Measurements from ENCODE around the gene AK8. TPM values are rescaled to one million over a fixed set of nuclear protein-coding genes. Genes with fewer than 3 reads are reported as not detected.

The AK8 gene
- total RNA-seq, 2 experiments from 2014 or later, result 0.27 TPM; not detected in 1

DNA sequence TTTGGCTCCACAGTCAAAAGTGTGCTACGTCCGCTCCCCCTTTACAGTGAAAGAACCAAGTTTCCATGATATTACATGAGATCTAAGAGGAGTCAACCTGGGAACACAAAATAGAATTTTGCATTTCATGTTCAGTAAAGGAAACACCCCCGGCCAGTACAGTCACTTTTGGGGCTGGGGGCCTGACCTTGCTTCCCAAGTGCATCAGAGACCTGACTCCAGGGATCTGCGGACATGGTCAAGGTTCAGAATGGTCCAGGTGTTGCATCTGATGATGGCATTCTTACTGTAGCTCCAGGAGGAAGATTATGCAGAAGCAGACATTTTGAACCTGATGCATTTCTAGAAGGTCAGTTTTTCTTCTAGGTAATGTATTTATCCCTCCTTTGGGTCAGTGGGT is 39.8 kb downstream of the AK8 start:
- H2AFZ ChIP-seq (ENCODE audit: low read length), result no peak overlapping the region
- DNase-seq (ENCODE audit: low spot score), result no peak
- H3K4me1 ChIP-seq (ENCODE audit: insufficient read depth, low read length, poor library complexity, severe bottlenecking), result no peaks in the 10 kb centered on the region
- no peak overlapping the region for H3K4me2 ChIP-seq (ENCODE audit: low read length)
- intact Hi-C loops (cut with micrococcal nuclease; ENCODE audit: unreplicated experiment), result no loop called here
- H3K9me3 ChIP-seq (ENCODE audit: low read length), result no peaks in the 10 kb centered on the region
- CTCF ChIA-PET (ENCODE audit: unreplicated experiment), result no interaction called here
- H3K4me3 ChIP-seq (ENCODE audit: low read depth, low read length, poor library complexity, severe bottlenecking), result no peak overlapping the region
- H3K79me2 ChIP-seq (ENCODE audit: insufficient read depth, low read depth, low read length), result no peaks in the 10 kb centered on the region
- TF ChIP-seq, protein P1, sequence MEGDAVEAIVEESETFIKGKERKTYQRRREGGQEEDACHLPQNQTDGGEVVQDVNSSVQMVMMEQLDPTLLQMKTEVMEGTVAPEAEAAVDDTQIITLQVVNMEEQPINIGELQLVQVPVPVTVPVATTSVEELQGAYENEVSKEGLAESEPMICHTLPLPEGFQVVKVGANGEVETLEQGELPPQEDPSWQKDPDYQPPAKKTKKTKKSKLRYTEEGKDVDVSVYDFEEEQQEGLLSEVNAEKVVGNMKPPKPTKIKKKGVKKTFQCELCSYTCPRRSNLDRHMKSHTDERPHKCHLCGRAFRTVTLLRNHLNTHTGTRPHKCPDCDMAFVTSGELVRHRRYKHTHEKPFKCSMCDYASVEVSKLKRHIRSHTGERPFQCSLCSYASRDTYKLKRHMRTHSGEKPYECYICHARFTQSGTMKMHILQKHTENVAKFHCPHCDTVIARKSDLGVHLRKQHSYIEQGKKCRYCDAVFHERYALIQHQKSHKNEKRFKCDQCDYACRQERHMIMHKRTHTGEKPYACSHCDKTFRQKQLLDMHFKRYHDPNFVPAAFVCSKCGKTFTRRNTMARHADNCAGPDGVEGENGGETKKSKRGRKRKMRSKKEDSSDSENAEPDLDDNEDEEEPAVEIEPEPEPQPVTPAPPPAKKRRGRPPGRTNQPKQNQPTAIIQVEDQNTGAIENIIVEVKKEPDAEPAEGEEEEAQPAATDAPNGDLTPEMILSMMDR (conservative IDR thresholded peaks at IDR 0.05; ENCODE audit: low read length), result no peak
- no peak for TF ChIP-seq EZH2phosphoT487 (IDR thresholded peaks at IDR 0.05; ENCODE audit: borderline replicate concordance, low read depth, low read length)
- no peaks in the 10 kb centered on the region for H4K20me1 ChIP-seq (ENCODE audit: insufficient read depth, low read length)
- no peaks in the 10 kb centered on the region for H3K36me3 ChIP-seq (ENCODE audit: insufficient read depth, low read length)
- POLR2A ChIA-PET, result no interaction called here
- BruUV-seq (replicated peaks), result no TSS peak
- no peaks in the 10 kb centered on the region for H3K9me2 ChIP-seq (ENCODE audit: insufficient read depth, low read length)
- no peak overlapping the region for H3K27ac ChIP-seq (ENCODE audit: low read depth, low read length, poor library complexity, severe bottlenecking)

DNA sequence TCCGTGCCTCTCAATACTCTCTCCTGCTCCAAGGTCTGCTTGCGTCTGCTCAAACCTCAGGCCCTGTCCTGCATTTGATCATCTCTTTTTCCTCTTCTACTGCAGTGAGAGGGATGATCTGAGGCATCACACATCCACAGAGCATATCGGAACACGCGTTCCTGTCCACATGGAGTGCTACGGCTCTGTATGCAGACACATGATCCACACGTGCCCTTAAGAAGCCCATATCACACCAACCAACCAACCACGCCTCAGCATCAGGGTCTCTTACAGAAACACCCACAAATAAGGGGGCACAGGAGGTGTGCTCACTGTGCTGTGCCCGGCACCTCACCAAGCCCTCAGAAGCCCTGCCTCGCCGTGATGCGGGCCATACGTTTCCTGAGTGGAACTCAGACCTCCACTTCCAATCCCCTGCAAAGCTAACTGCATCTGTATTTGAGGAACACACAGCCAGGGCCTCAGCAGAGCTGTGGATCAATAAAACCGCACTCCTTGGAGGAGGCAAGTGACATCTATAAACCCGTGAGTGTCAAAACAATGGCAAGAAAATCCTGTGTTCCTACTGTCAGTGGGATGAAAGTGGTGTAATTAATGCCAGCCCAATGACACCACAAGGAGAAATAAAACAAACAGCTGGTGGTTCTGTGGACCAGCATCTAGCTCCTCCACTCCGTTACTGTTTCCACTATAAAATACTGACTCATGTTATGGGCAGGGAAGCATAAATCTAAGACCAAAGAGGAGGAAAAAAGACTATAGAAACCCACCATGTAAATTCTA is 40.4 kb downstream of the AK8 start:
- no peaks in the 10 kb centered on the region for H3K36me3 ChIP-seq (ENCODE audit: insufficient read depth, low read length)
- no TSS peak for BruUV-seq (replicated peaks)
- no peaks in the 10 kb centered on the region for H3K4me1 ChIP-seq (ENCODE audit: insufficient read depth, low read length, poor library complexity, severe bottlenecking)
- no peaks in the 10 kb centered on the region for H3K9me2 ChIP-seq (ENCODE audit: insufficient read depth, low read length)
- H3K9me3 ChIP-seq (ENCODE audit: low read length), result no peaks in the 10 kb centered on the region
- H3K27ac ChIP-seq (ENCODE audit: low read depth, low read length, poor library complexity, severe bottlenecking), result no peak overlapping the region
- intact Hi-C loops (cut with micrococcal nuclease; ENCODE audit: unreplicated experiment), result no loop called here
- H3K4me3 ChIP-seq (ENCODE audit: low read depth, low read length, poor library complexity, severe bottlenecking), result no peak overlapping the region
- no peak for TF ChIP-seq EZH2phosphoT487 (IDR thresholded peaks at IDR 0.05; ENCODE audit: borderline replicate concordance, low read depth, low read length)
- TF ChIP-seq, protein P1 (conservative IDR thresholded peaks at IDR 0.05; ENCODE audit: low read length), result no peak
- H3K79me2 ChIP-seq (ENCODE audit: insufficient read depth, low read depth, low read length), result no peaks in the 10 kb centered on the region
- POLR2A ChIA-PET, result no interaction called here
- DNase-seq (ENCODE audit: low spot score), result no peak
- no peak overlapping the region for H3K4me2 ChIP-seq (ENCODE audit: low read length)
- CTCF ChIA-PET (ENCODE audit: unreplicated experiment), result no interaction called here
- H2AFZ ChIP-seq (ENCODE audit: low read length), result no peak overlapping the region
- no peaks in the 10 kb centered on the region for H4K20me1 ChIP-seq (ENCODE audit: insufficient read depth, low read length)

DNA sequence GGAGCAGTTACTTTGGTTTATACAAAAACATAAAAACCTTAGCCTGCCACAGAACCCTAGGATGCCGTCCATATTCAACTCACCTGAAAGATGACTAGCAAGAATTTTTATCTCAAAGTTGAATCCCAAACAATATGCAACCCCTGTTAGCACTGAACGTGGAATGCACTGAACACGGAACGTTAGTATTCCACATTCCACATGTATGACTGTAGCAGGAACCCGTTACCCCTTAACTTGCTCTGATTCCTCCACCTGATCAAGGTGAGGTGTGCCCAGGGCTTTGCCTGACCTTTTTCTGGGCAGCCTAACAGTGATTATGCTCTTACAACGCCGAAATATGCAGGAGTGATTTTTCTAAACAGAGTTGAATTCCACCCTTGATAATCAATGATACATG is 43.7 kb downstream of the AK8 start:
- H3K79me2 ChIP-seq (ENCODE audit: insufficient read depth, low read depth, low read length), result no peaks in the 10 kb centered on the region
- TF ChIP-seq EZH2phosphoT487 (IDR thresholded peaks at IDR 0.05; ENCODE audit: borderline replicate concordance, low read depth, low read length), result no peak
- TF ChIP-seq, protein P1 (conservative IDR thresholded peaks at IDR 0.05; ENCODE audit: low read length), result no peak
- H3K9me2 ChIP-seq (ENCODE audit: insufficient read depth, low read length), result no peaks in the 10 kb centered on the region
- H4K20me1 ChIP-seq (ENCODE audit: insufficient read depth, low read length), result no peaks in the 10 kb centered on the region
- H3K4me1 ChIP-seq (ENCODE audit: insufficient read depth, low read length, poor library complexity, severe bottlenecking), result no peaks in the 10 kb centered on the region
- ChIA-PET CTCF (ENCODE audit: unreplicated experiment) (no interaction called here), POLR2A (no interaction called here)
- intact Hi-C loops (cut with micrococcal nuclease; ENCODE audit: unreplicated experiment), result no loop called here
- H3K4me3 ChIP-seq (ENCODE audit: low read depth, low read length, poor library complexity, severe bottlenecking), result no peak overlapping the region
- H2AFZ ChIP-seq (ENCODE audit: low read length), result no peak overlapping the region
- BruUV-seq (replicated peaks), result no TSS peak
- DNase-seq (ENCODE audit: low spot score), result no peak
- no peaks in the 10 kb centered on the region for H3K9me3 ChIP-seq (ENCODE audit: low read length)
- H3K27ac ChIP-seq (ENCODE audit: low read depth, low read length, poor library complexity, severe bottlenecking), result no peak overlapping the region
- no peak overlapping the region for H3K4me2 ChIP-seq (ENCODE audit: low read length)
- H3K36me3 ChIP-seq (ENCODE audit: insufficient read depth, low read length), result no peaks in the 10 kb centered on the region

Data from OCI-LY7 (cell line).